Stimulated activated CD4-positive, alpha-beta T cell treated with anti-CD3 and anti-CD28 coated beads, Interleukin-1b, Interleukin-23, amount 100 ng/mL, for 24 hours (primary cell): ENCODE data around the gene FRYL.
"Not testable (repeated sequence)": the region's sequence is repeated elsewhere in the genome, so short reads cannot be mapped to it uniquely, and the experiment has no call there.

Experiments
- DNase-seq, 4 experiments: peaks; one replicate each; pipeline ENCODE4 v3.0.0-alpha.2; 2020; ENCODE audit warnings: low read depth in 4 of 4, low spot score in 1 of 4

Gene FRYL

DNA sequence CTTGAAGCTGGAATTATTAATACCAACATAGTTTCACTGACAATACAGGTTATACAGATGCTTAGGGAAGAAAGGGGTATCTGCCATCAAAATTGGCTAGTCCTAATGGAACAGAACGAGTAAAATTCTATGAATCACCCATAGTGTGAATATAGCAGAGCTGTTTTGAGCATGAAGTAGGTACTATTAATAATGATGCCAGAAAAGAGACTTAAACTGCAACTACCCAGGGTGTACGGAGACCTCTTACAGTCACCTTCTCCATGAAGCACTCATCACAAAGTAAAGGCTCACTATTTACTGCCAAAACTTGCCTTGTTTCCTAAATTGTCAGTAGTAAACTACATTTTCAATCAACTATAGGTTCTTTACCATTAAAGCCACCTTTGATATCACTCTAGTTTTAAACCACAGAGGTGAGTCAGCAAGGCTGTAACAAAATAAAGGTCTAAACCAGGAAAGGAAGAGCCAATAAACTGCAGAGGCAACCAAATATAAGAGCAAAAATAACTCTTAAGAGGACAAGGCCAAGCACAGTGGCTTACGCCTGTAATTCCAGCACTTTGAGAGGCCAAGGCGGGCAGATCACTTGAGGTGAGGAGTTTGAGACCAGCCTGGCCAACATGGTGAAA lies 114.4 kb downstream of the FRYL start:
- no peak for DNase-seq

DNA sequence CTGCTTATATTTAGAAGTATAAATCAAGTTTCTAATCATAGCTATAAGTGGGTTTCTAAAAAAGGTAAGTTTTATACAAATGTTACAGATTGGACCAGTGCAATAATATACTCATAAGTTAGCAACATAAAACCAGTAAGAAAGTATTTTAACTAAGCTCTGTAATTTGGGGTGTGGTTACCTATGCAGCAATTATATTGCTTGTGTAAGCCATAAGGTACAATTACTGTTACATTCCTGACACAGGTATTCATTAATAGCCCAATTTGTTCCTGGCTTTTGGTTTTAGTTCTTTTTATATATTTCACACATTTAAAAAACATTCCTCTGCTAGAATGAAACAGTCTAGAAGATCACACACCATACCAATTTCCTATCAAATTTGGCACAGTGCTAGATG lies 115.1 kb downstream of the FRYL start:
- no peak for DNase-seq

DNA sequence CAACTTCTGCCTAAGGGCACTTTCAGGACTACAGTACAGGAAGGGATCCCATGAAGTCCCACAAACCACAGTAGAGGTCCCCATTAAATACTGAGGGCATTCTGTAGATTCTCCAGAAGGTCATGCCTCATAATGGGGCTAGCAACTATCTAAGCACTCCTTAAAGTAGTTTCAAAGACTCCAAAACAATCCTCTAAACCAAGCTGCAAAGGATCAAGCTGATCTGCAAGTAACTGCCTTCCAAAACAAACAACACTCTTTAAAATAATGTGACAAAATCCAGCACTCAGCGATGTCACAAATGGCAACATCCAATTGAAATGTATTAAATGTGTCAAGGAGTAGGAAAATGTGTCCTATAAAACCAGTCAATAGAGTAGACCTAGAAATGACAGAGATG lies 118.7 kb downstream of the FRYL start:
- no peak for DNase-seq

DNA sequence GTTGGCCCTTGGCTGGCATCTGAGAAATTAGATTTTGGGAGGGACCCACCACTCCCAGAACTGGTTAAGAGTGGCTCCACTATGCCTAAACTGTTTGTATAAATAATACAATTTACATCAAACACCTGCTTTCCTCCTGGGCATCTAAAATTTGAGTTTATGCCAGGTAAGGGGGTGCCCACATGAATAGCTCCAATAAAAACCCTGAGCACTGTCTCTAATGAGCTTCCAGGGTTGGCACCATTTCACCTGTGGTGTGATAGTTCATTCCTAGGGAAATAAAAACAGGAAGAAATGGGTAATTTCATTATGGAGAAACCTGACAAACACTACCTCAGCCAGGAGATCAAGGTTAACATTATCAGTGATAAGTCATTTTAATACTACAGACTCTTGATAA lies 119.7 kb downstream of the FRYL start:
- DNase-seq: no peak

DNA sequence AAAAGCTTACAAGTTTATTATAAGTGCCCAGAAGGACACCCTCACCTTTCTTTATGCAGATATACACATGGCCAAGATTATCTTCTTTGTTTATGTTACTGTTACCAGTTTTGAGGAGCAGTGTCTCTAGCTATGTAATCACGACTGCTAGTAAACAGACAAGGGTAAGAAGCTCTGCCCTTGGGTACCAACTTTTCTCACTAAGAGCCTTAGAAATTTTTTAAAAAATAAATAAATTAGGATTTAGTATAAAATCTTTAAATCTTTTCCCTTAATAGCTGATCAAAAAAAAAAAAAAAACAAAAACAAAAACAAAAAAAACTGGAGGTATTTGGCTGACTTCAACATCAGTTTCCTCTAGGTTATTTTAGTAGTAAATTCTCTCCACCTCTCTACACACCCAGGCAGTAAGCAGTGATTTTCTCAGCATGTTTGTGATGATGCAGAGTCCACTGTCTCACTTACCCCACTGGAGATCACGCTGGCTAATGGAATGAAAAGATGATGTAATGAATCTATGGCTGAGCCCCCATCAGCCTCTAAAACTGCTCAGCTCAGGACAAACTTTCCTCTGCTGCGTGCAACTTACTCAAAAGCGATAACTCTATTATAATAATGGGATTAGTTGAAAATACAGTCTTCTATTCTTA lies 125.9 kb downstream of the FRYL start:
- no peak for DNase-seq

DNA sequence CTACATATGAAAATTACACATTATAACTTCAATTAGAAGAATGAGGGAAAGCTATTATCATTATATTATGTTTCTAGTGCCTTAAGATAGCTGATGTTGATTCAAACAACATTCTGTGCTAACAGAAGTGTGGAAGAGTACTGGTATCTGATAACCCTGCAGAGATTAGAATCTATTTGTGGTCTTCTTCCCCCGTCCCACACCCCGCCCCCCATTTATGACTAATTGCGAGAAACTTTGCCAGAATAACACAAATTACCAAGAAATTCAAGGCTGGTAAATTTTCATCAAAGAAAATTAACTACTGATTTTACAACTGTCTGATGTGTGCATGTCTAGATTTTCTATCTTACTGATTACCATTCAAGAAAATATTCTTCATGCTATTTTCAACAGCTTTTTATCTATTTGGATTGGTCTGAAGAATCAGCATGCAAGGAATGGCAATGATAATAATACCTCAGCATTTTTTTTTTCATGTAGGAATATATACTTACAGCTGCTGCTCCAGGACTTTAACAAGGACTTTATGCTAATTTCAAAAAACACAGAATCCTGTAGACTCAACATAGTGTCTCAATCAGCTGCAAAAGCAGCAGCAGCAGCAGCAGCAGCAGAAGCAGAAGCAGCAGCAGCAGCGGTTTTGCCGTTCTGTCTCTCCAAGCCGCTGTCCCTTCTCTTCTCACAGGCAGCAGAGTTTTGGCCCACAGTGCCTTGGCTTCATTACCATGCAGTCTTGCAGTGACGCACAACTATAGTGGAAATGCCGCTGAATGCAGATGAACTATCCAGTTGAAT lies 126.7 kb downstream of the FRYL start:
- peak in 2 of 4 experiments; percentile 23 to 24 for DNase-seq

DNA sequence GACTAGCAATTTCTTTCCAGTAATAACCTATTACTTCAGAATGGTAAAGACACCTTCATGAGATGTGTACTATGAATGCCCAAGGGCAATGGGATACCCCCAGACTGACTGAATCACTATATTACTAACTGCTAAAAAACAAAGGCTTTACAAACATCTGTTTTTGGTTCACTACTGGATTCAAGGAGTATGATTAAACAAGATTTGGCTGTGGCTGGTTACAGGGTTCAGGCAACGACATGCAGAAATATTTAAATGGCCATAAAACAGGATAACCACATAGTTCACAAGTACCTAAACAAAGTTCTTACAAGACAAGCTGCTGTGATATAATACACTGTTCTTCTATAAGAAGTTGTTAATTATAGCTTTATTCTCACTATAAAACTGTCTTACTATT lies 128.2 kb downstream of the FRYL start:
- DNase-seq: no peak

DNA sequence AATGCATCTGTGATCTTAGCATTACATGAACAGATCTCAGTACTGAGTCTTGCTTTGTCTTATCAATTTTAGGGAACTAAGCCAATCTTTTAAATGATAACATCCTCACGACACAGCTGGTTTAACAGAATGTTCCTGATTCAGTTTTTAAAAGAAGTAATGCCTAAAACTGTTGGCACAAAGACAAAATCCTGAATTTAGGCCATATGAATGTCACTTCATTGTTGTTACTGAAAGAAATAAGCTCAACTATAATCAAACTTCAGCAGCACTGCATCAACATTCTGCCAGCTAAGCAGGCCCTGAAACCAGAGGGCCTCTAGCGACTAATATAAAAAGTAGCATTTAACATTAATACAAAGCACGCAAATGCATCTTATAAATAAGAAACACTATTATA lies 130.6 kb downstream of the FRYL start:
- DNase-seq: no peak

DNA sequence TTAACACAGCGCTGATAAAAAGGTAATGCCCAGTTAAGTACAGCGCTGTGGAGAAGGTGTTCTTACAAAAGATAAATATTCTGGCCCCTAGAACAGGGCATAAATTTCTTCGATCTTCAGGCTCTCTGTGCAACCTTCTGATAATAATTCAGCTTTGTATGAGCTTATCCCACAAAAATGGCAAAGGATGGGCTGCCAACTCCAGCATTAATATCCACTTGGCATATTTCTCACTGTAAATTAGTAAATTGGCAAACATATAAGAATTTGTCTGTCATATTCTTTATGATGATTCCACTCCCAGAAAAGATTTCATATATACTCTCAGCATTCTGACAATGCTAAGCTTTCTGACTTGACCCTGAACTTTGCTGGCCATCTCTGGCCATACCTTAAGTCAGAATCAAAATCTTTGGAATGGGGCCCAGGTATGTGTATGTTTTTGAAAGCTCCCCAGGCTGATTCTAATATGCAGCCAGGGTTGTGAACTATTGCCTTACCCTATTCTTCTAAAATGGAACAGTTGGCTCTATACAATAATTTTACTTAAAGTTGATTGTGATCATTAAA lies 134.8 kb downstream of the FRYL start:
- no peak for DNase-seq

DNA sequence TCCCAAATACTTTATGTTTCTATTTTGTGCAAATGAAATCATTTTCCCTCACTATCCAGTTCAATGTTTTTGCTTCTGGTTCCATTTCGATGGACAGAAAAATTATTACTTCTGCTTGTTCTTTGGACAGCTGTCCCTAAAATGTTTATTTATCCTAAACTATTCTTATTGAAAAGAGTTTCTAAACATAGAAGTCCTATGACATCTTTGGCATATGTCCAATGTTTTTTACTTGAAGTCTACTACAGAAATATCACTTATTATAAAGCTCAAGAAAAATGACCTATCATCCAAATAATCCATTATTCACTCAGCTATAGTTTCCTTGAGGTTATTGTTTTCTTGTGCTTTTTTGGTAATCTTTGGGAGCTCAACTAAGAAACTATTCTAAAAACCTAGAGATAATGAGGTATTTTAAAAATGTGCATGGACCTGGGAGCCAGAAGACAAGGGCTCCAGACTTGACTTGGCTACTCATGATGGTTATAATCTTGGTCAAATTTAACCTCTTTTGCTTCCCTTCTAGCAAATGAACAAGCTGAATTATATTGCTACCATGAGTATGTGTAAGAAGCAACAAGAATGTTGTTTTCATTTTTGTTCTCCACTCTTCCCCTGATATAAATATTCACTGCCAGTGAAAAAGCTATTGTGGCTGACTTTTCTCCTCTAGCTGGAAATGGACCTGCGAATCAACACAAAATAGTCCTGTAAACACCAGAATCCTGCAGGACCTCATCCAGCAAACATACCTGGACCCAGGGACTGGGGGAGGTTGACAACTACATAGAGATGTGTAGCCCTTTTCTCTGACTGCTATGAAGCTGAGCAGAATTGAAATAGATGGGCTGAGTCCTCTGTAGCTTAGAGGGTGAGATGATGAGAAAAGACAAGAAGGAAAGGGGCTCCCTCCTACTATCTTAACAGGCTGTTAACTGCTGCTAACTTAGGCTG lies 137.4 kb downstream of the FRYL start:
- no peak for DNase-seq

DNA sequence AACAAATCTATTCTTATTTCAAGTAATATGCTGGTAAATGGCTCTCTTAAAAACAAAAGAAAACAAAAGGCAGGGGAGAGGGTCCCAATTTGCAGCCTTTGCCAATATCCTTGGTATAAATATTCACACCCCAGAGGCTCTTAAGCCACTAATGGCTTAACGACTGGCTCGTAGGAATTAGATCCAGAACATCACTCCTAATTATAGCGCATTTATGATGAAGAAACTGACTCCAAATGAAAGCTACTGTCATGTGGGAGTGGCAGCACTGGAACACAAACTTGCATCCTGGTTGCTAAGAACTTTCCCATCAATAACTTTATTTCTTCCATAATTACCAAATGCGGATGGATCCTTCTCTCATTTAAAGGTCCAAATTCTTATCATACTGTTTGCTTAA lies 138.7 kb downstream of the FRYL start:
- no peak for DNase-seq

DNA sequence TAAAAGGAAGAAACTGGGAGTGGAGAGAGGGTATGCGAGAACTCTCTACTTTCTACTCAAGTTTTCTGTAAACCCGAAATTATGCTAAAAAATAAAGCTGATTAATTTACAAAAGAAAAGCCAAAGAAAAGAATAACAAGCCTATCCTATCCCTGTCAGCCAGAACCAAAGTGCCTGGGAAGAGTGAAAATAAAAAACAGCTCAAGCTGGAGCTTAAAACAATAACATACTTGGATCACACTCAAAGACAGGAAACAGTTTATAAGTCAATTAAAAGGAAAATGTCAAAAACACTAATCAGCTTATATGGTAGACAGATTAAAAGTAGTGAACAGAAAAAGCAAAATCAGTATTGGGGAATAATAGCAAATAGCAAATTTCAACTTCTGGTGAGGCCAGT lies 139.4 kb downstream of the FRYL start:
- DNase-seq: no peak

DNA sequence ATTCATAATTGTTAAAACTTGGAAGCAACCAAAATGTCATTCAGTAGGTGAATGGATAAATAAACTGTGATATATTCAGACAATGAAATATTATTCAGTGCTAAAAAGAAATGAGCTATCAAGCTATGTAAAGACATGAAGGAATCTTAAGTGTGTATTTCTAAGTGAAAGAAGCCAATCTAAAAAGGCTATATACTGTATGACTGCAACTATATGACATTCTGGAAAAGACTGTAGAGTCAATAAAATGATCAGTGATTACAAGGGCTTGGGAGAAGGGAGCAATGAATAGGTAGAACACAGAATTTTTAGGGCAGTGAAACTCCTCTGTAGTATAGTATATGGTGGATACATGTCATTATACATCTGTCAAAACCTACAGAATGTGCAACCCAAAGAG lies 139.9 kb downstream of the FRYL start:
- DNase-seq: no peak

DNA sequence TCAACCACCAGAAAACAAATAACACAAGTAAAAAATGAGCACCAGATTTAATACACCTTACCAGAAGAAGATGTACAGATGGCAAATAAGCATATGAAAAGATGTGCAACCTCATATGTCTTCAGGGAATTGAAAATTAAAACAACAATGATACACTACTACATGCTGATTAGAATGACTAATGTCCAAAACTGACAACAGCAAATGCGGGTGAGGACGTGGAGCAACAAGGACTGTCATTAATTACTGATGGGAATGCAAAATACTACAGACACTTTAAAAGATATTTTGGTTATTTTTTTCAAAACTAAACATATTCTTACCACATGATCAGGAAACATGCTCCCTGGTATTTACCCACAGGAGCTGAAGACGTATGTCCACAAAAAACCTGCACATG lies 140.3 kb downstream of the FRYL start:
- no peak for DNase-seq

DNA sequence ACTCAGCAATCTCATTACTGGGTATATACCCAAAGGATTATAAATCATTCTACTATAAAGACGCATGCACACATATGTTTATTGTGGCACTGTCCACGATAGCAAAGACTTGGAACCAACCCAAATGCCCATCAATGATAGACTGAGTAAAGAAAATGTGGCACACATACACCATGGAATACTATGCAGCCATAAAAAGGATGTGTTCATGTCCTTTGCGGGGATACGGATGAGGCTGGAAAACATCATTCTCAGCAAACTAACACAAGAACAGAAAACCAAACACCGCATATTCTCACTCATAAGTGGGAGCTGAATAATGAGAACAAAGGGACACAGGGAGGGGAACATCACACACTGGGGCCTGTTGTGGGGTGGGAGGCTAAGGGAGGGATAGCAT lies 141.5 kb downstream of the FRYL start:
- not testable (repeated sequence) for DNase-seq

DNA sequence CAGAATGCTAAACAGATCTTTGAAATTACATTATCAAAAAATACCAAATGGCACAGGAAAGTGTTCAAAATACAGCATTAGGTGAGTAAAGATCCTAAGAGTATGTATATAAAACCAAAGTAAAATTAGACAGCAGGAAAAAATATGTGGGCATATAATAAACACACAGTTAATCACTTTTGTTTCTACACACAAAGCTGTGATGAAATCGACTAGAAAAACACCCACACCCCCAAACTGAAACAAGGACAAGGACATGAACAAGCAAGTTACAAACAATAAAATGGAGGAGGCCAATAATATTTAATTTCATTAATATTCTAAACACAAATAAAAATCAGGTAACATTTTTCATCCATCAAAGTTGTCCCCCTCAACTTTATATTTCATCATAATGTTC lies 143.2 kb downstream of the FRYL start:
- no peak for DNase-seq

DNA sequence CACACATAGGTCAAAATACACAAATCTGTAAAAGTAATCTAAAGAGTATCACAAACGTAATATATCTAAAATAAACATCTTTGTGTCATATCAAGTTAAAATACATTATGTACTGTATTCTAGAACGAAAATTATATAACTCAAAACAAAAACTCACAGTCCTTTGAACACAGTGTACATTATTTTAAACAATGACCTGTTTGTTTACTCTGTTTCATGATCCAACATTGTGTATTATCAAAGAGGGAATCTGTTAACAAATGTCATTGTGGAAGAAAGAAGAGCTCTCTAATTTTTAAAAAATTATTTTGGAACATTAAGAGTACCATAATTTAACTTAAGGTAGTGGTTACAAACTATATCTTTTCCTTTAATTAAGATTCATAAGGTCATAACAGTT lies 144.1 kb downstream of the FRYL start:
- no peak for DNase-seq

DNA sequence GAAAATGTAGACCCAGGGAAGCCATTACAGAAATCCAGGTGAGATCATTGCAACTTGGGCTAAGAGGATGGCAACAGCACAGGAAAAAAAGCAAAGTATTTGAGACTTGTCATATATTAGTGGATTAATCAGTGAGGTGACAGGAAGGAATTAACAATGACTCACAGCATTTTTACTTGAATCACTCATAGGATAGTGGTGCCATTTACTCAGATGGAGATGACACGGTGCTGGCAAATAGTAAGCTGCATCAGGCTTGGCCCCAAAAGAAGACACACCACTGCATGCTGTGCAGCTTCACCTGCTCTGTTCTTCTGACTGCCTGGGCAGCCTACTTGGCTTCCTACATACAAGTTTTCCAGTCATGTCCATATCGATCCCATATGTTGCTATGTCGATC lies 144.8 kb downstream of the FRYL start:
- DNase-seq: peak in 1 of 4 experiments; percentile 9

DNA sequence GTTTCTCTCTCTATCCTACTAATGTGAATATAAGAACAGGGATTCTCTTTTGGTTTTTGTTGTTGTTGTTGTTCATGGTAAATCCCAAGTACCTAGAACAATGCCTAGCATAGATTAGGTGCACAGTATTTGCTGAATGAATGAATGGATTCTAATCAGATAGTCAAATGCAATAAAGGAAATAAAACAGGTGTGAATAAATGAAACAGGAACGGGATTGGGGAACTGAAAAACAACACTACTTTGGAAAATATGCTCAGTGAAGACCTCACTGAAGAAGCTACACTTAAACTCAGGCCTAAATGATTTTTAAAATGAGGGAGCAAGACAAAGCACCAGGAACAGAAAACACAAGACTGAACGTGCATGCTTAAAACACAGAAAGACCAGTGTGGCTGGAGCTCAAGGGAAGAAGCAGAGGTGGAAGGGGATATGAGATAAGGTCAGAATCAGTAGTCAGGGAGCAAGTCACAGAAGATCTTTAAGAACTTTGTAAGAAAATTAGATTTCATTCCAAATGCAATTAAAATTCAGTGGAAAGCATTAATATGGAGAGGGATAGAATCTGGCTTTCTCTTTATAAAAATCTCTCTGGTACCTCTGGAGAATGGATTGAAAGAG lies 145.3 kb downstream of the FRYL start:
- DNase-seq: no peak

DNA sequence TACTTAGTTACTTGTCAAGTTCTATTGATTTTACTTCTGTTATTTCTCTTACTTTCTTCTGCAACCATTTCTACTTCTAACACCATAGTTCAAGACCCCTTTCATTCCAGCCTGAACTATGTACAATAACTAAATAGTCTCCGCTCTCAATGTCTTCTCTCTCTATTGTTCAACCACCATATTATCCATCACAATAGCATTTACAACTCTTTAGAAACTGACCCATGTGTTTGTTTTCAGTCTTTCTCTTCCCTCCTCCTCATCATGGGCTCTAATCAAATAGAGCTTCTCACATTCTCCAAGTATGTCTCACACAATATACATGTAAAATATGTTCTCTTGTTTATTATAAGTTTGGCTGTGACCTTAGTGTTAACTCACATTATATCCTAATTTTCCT lies 146.4 kb downstream of the FRYL start:
- DNase-seq: no peak

DNA sequence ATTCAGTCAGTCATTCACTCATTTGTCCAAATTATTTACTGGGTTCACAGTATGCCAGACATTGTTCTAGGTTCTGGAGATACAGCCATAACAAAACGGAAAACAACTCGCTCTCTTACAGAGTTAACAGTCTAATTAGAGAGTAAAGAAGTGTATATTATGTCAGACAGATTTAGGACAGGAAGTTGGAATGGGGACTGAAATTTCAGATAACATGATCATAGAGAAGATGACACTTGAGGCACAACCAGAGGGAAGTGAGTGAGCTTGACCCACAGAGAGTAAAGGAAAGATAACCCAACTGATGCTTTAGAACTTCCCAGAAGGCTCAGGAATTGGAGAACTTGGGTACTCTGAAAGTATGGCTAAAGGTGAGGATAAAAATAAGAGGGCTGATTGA lies 150.6 kb downstream of the FRYL start:
- DNase-seq: no peak
